Cardiac muscle cell (in vitro differentiated cells and primary cell): ENCODE results near the gene NCBP3. TPM values are rescaled to one million over a fixed set of nuclear protein-coding genes. Genes with fewer than 3 reads are reported as not detected.

ENCODE experiments used
- DNase-seq, 2 donors: peaks; one replicate each; pipeline versions ENCODE4 v3.0.0 to v3.0.0-alpha.2; 2010 to 2017; ENCODE audit warnings: low read depth in 1 of 2, low spot score in 1 of 2
- H3K27ac ChIP-seq: fragments of 200-600 bp; sonication (generic); 2 replicates; pipeline ENCODE4 v1.5.1; 2016
- H3K27me3 ChIP-seq: fragments of 200-600 bp; sonication (generic); 2 replicates; pipeline ENCODE4 v1.6.0; 2016; ENCODE audit warnings: control low read depth
- H3K36me3 ChIP-seq: fragments of 200-600 bp; sonication (generic); 2 replicates; pipeline ENCODE4 v1.5.1; 2016; ENCODE audit warnings: control low read depth
- H3K4me1 ChIP-seq: fragments of 200-600 bp; sonication (generic); 2 replicates; pipeline ENCODE4 v1.8.1; 2017; ENCODE audit warnings: low read depth, mild to moderate bottlenecking, mixed run types
- H3K4me3 ChIP-seq: fragments of 200-600 bp; sonication (generic); 2 replicates; pipeline ENCODE4 v1.5.1; 2016; ENCODE audit warnings: mild to moderate bottlenecking
- H3K9me3 ChIP-seq: fragments of 200-600 bp; sonication (generic); 2 replicates; pipeline ENCODE4 v1.5.1; 2017; ENCODE audit warnings: low read depth, mild to moderate bottlenecking, control low read depth
- CTCF ChIP-seq: IDR thresholded peaks from 2 replicates; pipeline ENCODE4 v1.5.1; 2012; ENCODE audit warnings: low read depth, mild to moderate bottlenecking, low read length
- polyA plus RNA-seq: library from polyadenylated mRNA; unstranded; fragments of >200 nt; fragmentation: Nextera tagmentation; extraction: Ambion mirVana; gene quantifications from 2 replicates; pipeline ENCODE4 v1.2.1, GENCODE V29; 2016
- total RNA-seq: library from RNA; depleted of rRNA; stranded (reverse); fragments of >200 nt; gene quantifications from 2 replicates; pipeline ENCODE4 v1.2.3, GENCODE V29; 2016

Gene NCBP3
- total and polyA plus RNA-seq, 2 experiments from 2014 or later = 27.0 to 32.2 TPM

- Histone ChIP-seq H3K4me3 (no peak overlapping the region), H3K27ac (no peak overlapping the region), H3K4me1 (no peaks in the 10 kb centered on the region), H3K27me3 (no peaks in the 10 kb centered on the region), H3K9me3 (no peaks in the 10 kb centered on the region), H3K36me3 (no peaks in the 10 kb centered on the region)
- no peak for TF ChIP-seq CTCF
- no peak for DNase-seq
Measured at GRCh38 chr17:3761918-3762380, 84.1 kb downstream of the NCBP3 start.

- no peak for DNase-seq
- Histone ChIP-seq H3K27ac (no peak overlapping the region), H3K36me3 (no peaks in the 10 kb centered on the region), H3K9me3 (no peaks in the 10 kb centered on the region), H3K27me3 (no peaks in the 10 kb centered on the region), H3K4me1 (no peaks in the 10 kb centered on the region), H3K4me3 (no peak overlapping the region)
- TF ChIP-seq CTCF = no peak
Measured at GRCh38 chr17:3761036-3761917, 84.8 kb downstream of the NCBP3 start.

GRCh38 chr17:3759597-3760216 lies 86.3 kb downstream of the NCBP3 start:
- Histone ChIP-seq H3K4me1 (no peaks in the 10 kb centered on the region), H3K27ac (no peak overlapping the region), H3K36me3 (no peaks in the 10 kb centered on the region), H3K9me3 (no peaks in the 10 kb centered on the region), H3K4me3 (no peak overlapping the region), H3K27me3 (no peaks in the 10 kb centered on the region)
- TF ChIP-seq CTCF = no peak
- no peak for DNase-seq

- H3K27me3 ChIP-seq = no peaks in the 10 kb centered on the region
- no peaks in the 10 kb centered on the region for H3K9me3 ChIP-seq
- no peaks in the 10 kb centered on the region for H3K4me1 ChIP-seq
- no peaks in the 10 kb centered on the region for H3K36me3 ChIP-seq
- no peak for TF ChIP-seq CTCF
- no peak overlapping the region for H3K27ac ChIP-seq
- H3K4me3 ChIP-seq = no peak overlapping the region
- DNase-seq = no peak
Measured at GRCh38 chr17:3755335-3756030, 90.6 kb downstream of the NCBP3 start.

- DNase-seq = peak in 1 of 2 donors; percentile 80
- no peak for TF ChIP-seq CTCF
- Histone ChIP-seq H3K4me1 (no peaks in the 10 kb centered on the region), H3K9me3 (no peaks in the 10 kb centered on the region), H3K36me3 (no peaks in the 10 kb centered on the region), H3K4me3 (no peak overlapping the region), H3K27me3 (no peaks in the 10 kb centered on the region), H3K27ac (no peak overlapping the region)
Measured at GRCh38 chr17:3754458-3755334, 91.3 kb downstream of the NCBP3 start.
